Pulmonary artery endothelial cell (primary cell): ENCODE measurements around the gene RNF181. TPM values are rescaled to one million over a fixed set of nuclear protein-coding genes. Genes with fewer than 3 reads are reported as not detected.
"Not testable (repeated sequence)": the region's sequence is repeated elsewhere in the genome, so short reads cannot be mapped to it uniquely, and the experiment has no call there.

Source experiments
- DNase-seq: peaks from one replicate; pipeline ENCODE4 v3.0.0-alpha.2; 2011; ENCODE audit warnings: low read depth, low spot score
- total RNA-seq: library from RNA; depleted of rRNA; stranded (reverse); fragments of >200 nt; gene quantifications from 2 replicates; pipeline ENCODE4 v1.2.3, GENCODE V29; 2014

RNF181 gene
- total RNA-seq, 1 donor from 2014 or later, result 248 TPM

GRCh38 chr2:85613717-85614515 lies 18.4 kb downstream of the RNF181 start:
- no peak for DNase-seq

- DNase-seq, result not testable (repeated sequence)
Observed at GRCh38 chr2:85614757-85615156, 19.2 kb downstream of the RNF181 start.

- DNase-seq, result no peak
Observed at GRCh38 chr2:85615413-85615728, 19.8 kb downstream of the RNF181 start.

- not testable (repeated sequence) for DNase-seq
Observed at GRCh38 chr2:85617723-85618122, 22.2 kb downstream of the RNF181 start.

GRCh38 chr2:85619617-85620016 lies 24.1 kb downstream of the RNF181 start:
- DNase-seq, result no peak

- DNase-seq, result no peak
Observed at GRCh38 chr2:85621338-85621737, 25.8 kb downstream of the RNF181 start.

- no peak for DNase-seq
Observed at GRCh38 chr2:85623991-85624390, 28.4 kb downstream of the RNF181 start.

- no peak for DNase-seq
Observed at GRCh38 chr2:85628658-85629057, 33.1 kb downstream of the RNF181 start.

- no peak for DNase-seq
Observed at GRCh38 chr2:85631316-85631715, 35.8 kb downstream of the RNF181 start.

GRCh38 chr2:85635011-85635410 lies 39.5 kb downstream of the RNF181 start:
- DNase-seq, result no peak

GRCh38 chr2:85635636-85636035 lies 40.1 kb downstream of the RNF181 start:
- DNase-seq, result no peak

- DNase-seq, result no peak
Observed at GRCh38 chr2:85642725-85643124, 47.2 kb downstream of the RNF181 start.

GRCh38 chr2:85644909-85645308 lies 49.4 kb downstream of the RNF181 start:
- DNase-seq, result no peak

GRCh38 chr2:85646166-85646565 lies 50.6 kb downstream of the RNF181 start:
- no peak for DNase-seq

Other genes starting within 250 kb of the RNF181 start
- 36.3 and 67.8 TPM in 2 replicates for gene RETSAT, start 241.2 kb upstream of the RNF181 start, total RNA-seq
- gene ELMOD3, start 241.0 kb upstream of the RNF181 start, total RNA-seq, result 8.3 and 17.9 TPM in 2 replicates
- gene CAPG, start 185.4 kb upstream of the RNF181 start, total RNA-seq, result 73.1 and 75.6 TPM in 2 replicates
- gene SH2D6, start 177.0 kb upstream of the RNF181 start, total RNA-seq, result 0.13 TPM in 1 of 2 replicates, not detected in the other
- 161 and 214 TPM in 2 replicates for gene MAT2A, start 56.6 kb upstream of the RNF181 start, total RNA-seq
- gene GGCX, start 34.3 kb upstream of the RNF181 start, total RNA-seq, result 39.1 and 68.9 TPM in 2 replicates
- 14.6 and 19.2 TPM in 2 replicates for gene VAMP8, start 18.2 kb upstream of the RNF181 start, total RNA-seq
- 60.0 and 101 TPM in 2 replicates for gene VAMP5, start 11.3 kb upstream of the RNF181 start, total RNA-seq
- gene TMEM150A, start 7.0 kb downstream of the RNF181 start, total RNA-seq, result 8.5 and 8.8 TPM in 2 replicates
- 20.6 and 21.2 TPM in 2 replicates for gene C2orf68, start 16.3 kb downstream of the RNF181 start, total RNA-seq
- 56.8 and 75.7 TPM in 2 replicates for gene USP39, start 20.4 kb downstream of the RNF181 start, total RNA-seq
- gene SFTPB, start 72.5 kb downstream of the RNF181 start, total RNA-seq, result not detected in 2 replicates
- gene GNLY, start 98.6 kb downstream of the RNF181 start, total RNA-seq, result not detected in 2 replicates
- 5.7 and 23.8 TPM in 2 replicates for gene ATOH8, start 158.2 kb downstream of the RNF181 start, total RNA-seq